Neural cell (in vitro differentiated cells): ENCODE data around the gene BAIAP2L1. TPM values are rescaled to one million over a fixed set of nuclear protein-coding genes. Genes with fewer than 3 reads are reported as not detected.

Experiments
- H2AFZ ChIP-seq: fragments of 200-600, 300-800 bp; sonication (generic), shearing (Covaris generic); 2 replicates; pipeline ENCODE4 v1.6.0; 2014; ENCODE audit warnings: low read depth, mild to moderate bottlenecking, antibody characterized with exemption, low read length, moderate library complexity
- H3F3A ChIP-seq: fragments of 200-600 bp; shearing (Covaris generic); 2 replicates; pipeline ENCODE4 v1.6.1; 2016; ENCODE audit warnings: mild to moderate bottlenecking, moderate library complexity, mixed read lengths, antibody characterized with exemption, low read length; ENCODE audit not compliant: insufficient read depth, poor library complexity, severe bottlenecking
- H3K27ac ChIP-seq: fragments of 200-600, 300-800 bp; sonication (generic), shearing (Covaris generic); 2 replicates; pipeline ENCODE4 v1.5.1; 2014; ENCODE audit warnings: mild to moderate bottlenecking, low read length, moderate library complexity
- H3K27me3 ChIP-seq: fragments of 300-800, 200-600 bp; sonication (generic), shearing (Covaris generic); 2 replicates; pipeline ENCODE4 v1.6.0; 2014; ENCODE audit warnings: mild to moderate bottlenecking, low read depth, low read length, moderate library complexity; ENCODE audit not compliant: insufficient read depth
- H3K36me3 ChIP-seq: fragments of 300-800, 200-600 bp; sonication (generic), shearing (Covaris generic); 2 replicates; pipeline ENCODE4 v1.5.1; 2014; ENCODE audit warnings: mild to moderate bottlenecking, antibody characterized with exemption, low read length, moderate library complexity; ENCODE audit not compliant: insufficient read depth
- H3K4me2 ChIP-seq: fragments of 300-800, 200-600 bp; sonication (generic), shearing (Covaris generic); 2 replicates; pipeline ENCODE4 v1.6.0; 2014; ENCODE audit warnings: mild to moderate bottlenecking, low read length
- H3K4me3 ChIP-seq: fragments of 300-800, 200-600 bp; sonication (generic), shearing (Covaris generic); 2 replicates; pipeline ENCODE4 v1.5.1; 2014; ENCODE audit warnings: mild to moderate bottlenecking, low read length, moderate library complexity
- H3K79me2 ChIP-seq: fragments of 200-600 bp; shearing (Covaris generic); replicated peaks from 2 replicates; pipeline ENCODE4 v1.6.0; 2014; ENCODE audit warnings: mild to moderate bottlenecking, low read length, moderate library complexity; ENCODE audit not compliant: insufficient read depth
- H3K9ac ChIP-seq: fragments of 300-800, 200-600 bp; sonication (generic), shearing (Covaris generic); 2 replicates; pipeline ENCODE4 v1.6.1; 2016; ENCODE audit warnings: mild to moderate bottlenecking, low read length, mixed read lengths
- H3K9me2 ChIP-seq: fragments of 200-600 bp; shearing (Covaris generic); 2 replicates; pipeline ENCODE4 v1.6.1; 2016; ENCODE audit warnings: mild to moderate bottlenecking, low read length, mixed read lengths; ENCODE audit not compliant: insufficient read depth
- H3K9me3 ChIP-seq: fragments of 200-600, 300-800 bp; sonication (generic), shearing (Covaris generic); 2 replicates; pipeline ENCODE4 v1.6.1; 2016; ENCODE audit warnings: mild to moderate bottlenecking, mixed run types, low read length, moderate library complexity, mixed read lengths
- H4K20me1 ChIP-seq: fragments of 200-600 bp; shearing (Covaris generic); 2 replicates; pipeline ENCODE4 v1.6.1; 2016; ENCODE audit warnings: mild to moderate bottlenecking, mixed run types; ENCODE audit not compliant: insufficient read depth
- EP300 ChIP-seq: fragments of 450-650 bp; conservative IDR thresholded peaks from 2 replicates; pipeline ENCODE4 v1.6.1; 2014; ENCODE audit warnings: antibody characterized with exemption, mild to moderate bottlenecking, moderate library complexity; ENCODE audit not compliant: poor library complexity, severe bottlenecking
- EZH2 ChIP-seq: fragments of 200-600, 300-800 bp; shearing (Covaris generic), sonication (generic); IDR thresholded peaks from 2 replicates; pipeline ENCODE4 v1.6.1; 2014; ENCODE audit warnings: antibody characterized with exemption, low read length, borderline replicate concordance, mild to moderate bottlenecking; ENCODE audit not compliant: insufficient read depth, poor library complexity, severe bottlenecking
- MXI1 ChIP-seq: fragments of 450-650 bp; conservative IDR thresholded peaks from 2 replicates; pipeline ENCODE4 v1.6.1; 2014; ENCODE audit warnings: antibody characterized with exemption, mild to moderate bottlenecking; ENCODE audit not compliant: poor library complexity, severe bottlenecking
- POLR2AphosphoS5 ChIP-seq: IDR thresholded peaks from 2 replicates; pipeline ENCODE4 v1.6.1; 2012
- RAD21 ChIP-seq: fragments of 450-650 bp; conservative IDR thresholded peaks from 2 replicates; pipeline ENCODE4 v1.6.1; 2014; ENCODE audit warnings: antibody characterized with exemption, mild to moderate bottlenecking, moderate library complexity
- REST ChIP-seq: IDR thresholded peaks from 2 replicates; pipeline ENCODE4 v1.6.1; 2012; ENCODE audit warnings: borderline replicate concordance
- SMC3 ChIP-seq: fragments of 450-650 bp; conservative IDR thresholded peaks from 2 replicates; pipeline ENCODE4 v1.6.1; 2014; ENCODE audit warnings: antibody characterized with exemption, mild to moderate bottlenecking, moderate library complexity; ENCODE audit not compliant: poor library complexity
- TAF1 ChIP-seq: IDR thresholded peaks from 2 replicates; pipeline ENCODE4 v1.6.1; 2012; ENCODE audit warnings: low read depth
- polyA plus RNA-seq: library from polyadenylated mRNA; depleted of rRNA; stranded (reverse); fragments of >200 nt; gene quantifications from 2 replicates; pipeline ENCODE4 v1.2.3, GENCODE V29; 2014
- TF ChIP-seq, protein P1 (sequence below): fragments of 450-650 bp; IDR thresholded peaks from 2 replicates; pipeline ENCODE4 v1.5.1; 2014; ENCODE audit warnings: antibody characterized with exemption, mild to moderate bottlenecking, moderate library complexity; ENCODE audit not compliant: poor library complexity, severe bottlenecking

BAIAP2L1 gene
- polyA plus RNA-seq, 1 donor from 2014 or later, result not detected

- peaks cover 11% of the 10 kb centered on the region for H3K79me2 ChIP-seq
- TF ChIP-seq RAD21 (no peak), TAF1 (no peak), POLR2AphosphoS5 (no peak), MXI1 (no peak), REST (no peak), EZH2 (no peak), EP300 (no peak), SMC3 (no peak)
- TF ChIP-seq, protein P1, sequence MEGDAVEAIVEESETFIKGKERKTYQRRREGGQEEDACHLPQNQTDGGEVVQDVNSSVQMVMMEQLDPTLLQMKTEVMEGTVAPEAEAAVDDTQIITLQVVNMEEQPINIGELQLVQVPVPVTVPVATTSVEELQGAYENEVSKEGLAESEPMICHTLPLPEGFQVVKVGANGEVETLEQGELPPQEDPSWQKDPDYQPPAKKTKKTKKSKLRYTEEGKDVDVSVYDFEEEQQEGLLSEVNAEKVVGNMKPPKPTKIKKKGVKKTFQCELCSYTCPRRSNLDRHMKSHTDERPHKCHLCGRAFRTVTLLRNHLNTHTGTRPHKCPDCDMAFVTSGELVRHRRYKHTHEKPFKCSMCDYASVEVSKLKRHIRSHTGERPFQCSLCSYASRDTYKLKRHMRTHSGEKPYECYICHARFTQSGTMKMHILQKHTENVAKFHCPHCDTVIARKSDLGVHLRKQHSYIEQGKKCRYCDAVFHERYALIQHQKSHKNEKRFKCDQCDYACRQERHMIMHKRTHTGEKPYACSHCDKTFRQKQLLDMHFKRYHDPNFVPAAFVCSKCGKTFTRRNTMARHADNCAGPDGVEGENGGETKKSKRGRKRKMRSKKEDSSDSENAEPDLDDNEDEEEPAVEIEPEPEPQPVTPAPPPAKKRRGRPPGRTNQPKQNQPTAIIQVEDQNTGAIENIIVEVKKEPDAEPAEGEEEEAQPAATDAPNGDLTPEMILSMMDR, result no peak
- H4K20me1 ChIP-seq, result no peaks in the 10 kb centered on the region
- H3K27me3 ChIP-seq, result no peaks in the 10 kb centered on the region
- no peaks in the 10 kb centered on the region for H3K9me3 ChIP-seq
- no peak overlapping the region for H3K9ac ChIP-seq
- no peak overlapping the region for H3K27ac ChIP-seq
- no peak overlapping the region for H3K4me3 ChIP-seq
- no peaks in the 10 kb centered on the region for H3F3A ChIP-seq
- H3K4me2 ChIP-seq, result no peak overlapping the region
- H2AFZ ChIP-seq, result no peak overlapping the region
- H3K9me2 ChIP-seq, result no peaks in the 10 kb centered on the region
- H3K36me3 ChIP-seq, result no peaks in the 10 kb centered on the region
Measured at GRCh38 chr7:98257701-98258100, 143.2 kb downstream of the BAIAP2L1 start.

- no peaks in the 10 kb centered on the region for H3K36me3 ChIP-seq
- TF ChIP-seq EZH2 (no peak), REST (no peak), TAF1 (no peak), SMC3 (no peak), EP300 (no peak), RAD21 (no peak), MXI1 (no peak)
- TF ChIP-seq, protein P1, result no peak
- H3K9me3 ChIP-seq, result no peaks in the 10 kb centered on the region
- no peak overlapping the region for H3K27ac ChIP-seq
- no peak overlapping the region for H3K9ac ChIP-seq
- H3F3A ChIP-seq, result no peaks in the 10 kb centered on the region
- no peaks in the 10 kb centered on the region for H4K20me1 ChIP-seq
- no peaks in the 10 kb centered on the region for H3K27me3 ChIP-seq
- no peak overlapping the region for H3K4me3 ChIP-seq
- H2AFZ ChIP-seq, result no peak overlapping the region
- H3K79me2 ChIP-seq, result peaks cover 21% of the 10 kb centered on the region
- H3K4me2 ChIP-seq, result no peak overlapping the region
- H3K9me2 ChIP-seq, result no peaks in the 10 kb centered on the region
Measured at GRCh38 chr7:98256431-98256830, 144.5 kb downstream of the BAIAP2L1 start.
